Measurements from ENCODE around the gene QKI.

DNA sequence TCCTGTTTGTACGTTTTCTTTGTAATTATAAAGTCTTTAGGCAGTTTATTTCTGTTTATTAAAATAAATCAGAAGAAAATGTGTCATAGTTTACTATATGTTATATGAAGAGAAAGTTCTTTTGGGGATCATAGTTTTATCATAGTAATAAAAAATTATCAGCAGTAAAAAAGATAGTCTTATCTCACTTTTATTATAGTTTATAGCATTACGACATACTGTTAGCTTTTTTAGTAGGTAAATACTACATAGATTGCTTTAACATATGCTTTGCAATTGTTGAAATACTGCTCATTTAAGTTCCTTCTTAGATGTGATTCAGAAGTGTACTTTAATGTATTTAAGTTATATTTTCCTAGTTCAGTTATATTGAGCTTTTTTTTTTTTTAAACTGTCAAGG, 13.9 kb downstream of the QKI start:
- TF ChIP-seq EZH2 (IDR thresholded peaks at IDR 0.05; ENCODE audit: low read length, unreplicated experiment): no peak
- TF ChIP-seq, protein P1, sequence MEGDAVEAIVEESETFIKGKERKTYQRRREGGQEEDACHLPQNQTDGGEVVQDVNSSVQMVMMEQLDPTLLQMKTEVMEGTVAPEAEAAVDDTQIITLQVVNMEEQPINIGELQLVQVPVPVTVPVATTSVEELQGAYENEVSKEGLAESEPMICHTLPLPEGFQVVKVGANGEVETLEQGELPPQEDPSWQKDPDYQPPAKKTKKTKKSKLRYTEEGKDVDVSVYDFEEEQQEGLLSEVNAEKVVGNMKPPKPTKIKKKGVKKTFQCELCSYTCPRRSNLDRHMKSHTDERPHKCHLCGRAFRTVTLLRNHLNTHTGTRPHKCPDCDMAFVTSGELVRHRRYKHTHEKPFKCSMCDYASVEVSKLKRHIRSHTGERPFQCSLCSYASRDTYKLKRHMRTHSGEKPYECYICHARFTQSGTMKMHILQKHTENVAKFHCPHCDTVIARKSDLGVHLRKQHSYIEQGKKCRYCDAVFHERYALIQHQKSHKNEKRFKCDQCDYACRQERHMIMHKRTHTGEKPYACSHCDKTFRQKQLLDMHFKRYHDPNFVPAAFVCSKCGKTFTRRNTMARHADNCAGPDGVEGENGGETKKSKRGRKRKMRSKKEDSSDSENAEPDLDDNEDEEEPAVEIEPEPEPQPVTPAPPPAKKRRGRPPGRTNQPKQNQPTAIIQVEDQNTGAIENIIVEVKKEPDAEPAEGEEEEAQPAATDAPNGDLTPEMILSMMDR (conservative IDR thresholded peaks at IDR 0.05; ENCODE audit: low read depth, low read length): no peak

All from PC-3 (cell line).